Tibial nerve (tissue), 4 donors: ENCODE results near the gene ENTPD1. TPM values are rescaled to one million over a fixed set of nuclear protein-coding genes. Genes with fewer than 3 reads are reported as not detected.
A peak's percentile ranks its signal among the peaks of the same experiment; 100 is the strongest.

Experiments used
- DNase-seq, 2 donors: peaks; one replicate each; pipeline ENCODE4 v3.0.0-alpha.2; 2019; ENCODE audit warnings: low spot score in 2 of 2
- H3K27ac ChIP-seq, 4 donors: fragments of 200-600 bp; sonication (generic) in 3 of 4; one replicate each; pipeline ENCODE4 v1.5.1; 2017 to 2019; ENCODE audit warnings: mild to moderate bottlenecking in 1 of 4
- H3K27me3 ChIP-seq, 2 donors: fragments of 200-600 bp; sonication (generic) in 1 of 2; one replicate each; pipeline versions ENCODE4 v1.5.1 to v1.6.0; 2017 to 2019
- H3K36me3 ChIP-seq, 3 donors: fragments of 200-600 bp; sonication (generic); one replicate each; pipeline ENCODE4 v1.5.1; 2018 to 2019
- H3K4me1 ChIP-seq, 4 donors: fragments of 200-600 bp; sonication (generic) in 3 of 4; one replicate each; pipeline ENCODE4 v1.5.1; 2017 to 2019
- H3K4me3 ChIP-seq, 4 donors: fragments of 200-600 bp; sonication (generic) in 3 of 4; one replicate each; pipeline ENCODE4 v1.5.1; 2017 to 2019; ENCODE audit warnings: mild to moderate bottlenecking in 1 of 4, moderate library complexity in 1 of 4
- H3K9me3 ChIP-seq, 4 donors: fragments of 200-600 bp; sonication (generic) in 3 of 4; one replicate each; pipeline ENCODE4 v1.5.1; 2017 to 2019
- CTCF ChIP-seq, 5 experiments: fragments of 200-600 bp in 3 of 5; fragments of 450-650 bp in 2 of 5; sonication (generic) in 3 of 5; IDR thresholded peaks; one replicate each; pipeline ENCODE4 v1.5.1; 2016 to 2019; ENCODE audit warnings: antibody characterized with exemption in 5 of 5, mild to moderate bottlenecking in 3 of 5, moderate library complexity in 2 of 5
- EP300 ChIP-seq, 2 donors: sonication (generic); formaldehyde crosslinking; IDR thresholded peaks; one replicate each; pipeline ENCODE4 v1.6.1; 2017; ENCODE audit warnings: antibody characterized with exemption in 2 of 2, mild to moderate bottlenecking in 1 of 2
- POLR2A ChIP-seq, 2 donors: fragments of 450-650 bp; IDR thresholded peaks; one replicate each; pipeline ENCODE4 v1.6.1; 2017; ENCODE audit warnings: antibody characterized with exemption in 2 of 2, mild to moderate bottlenecking in 2 of 2, moderate library complexity in 2 of 2
- WGBS, 2 donors: methylation state at CpG; one replicate each; pipeline ENCODE4 v1.1.5; 2018; 5-methylcytosine and 5-hydroxymethylcytosine counted together
- total RNA-seq, 4 donors: library from RNA; depleted of rRNA; stranded (reverse); fragments of >200 nt; gene quantifications; one replicate each; pipeline ENCODE4 v1.1.0, GENCODE V29; 2016

ENTPD1 gene
- total RNA-seq, 4 donors from 2014 or later = 12.6 to 33.0 (median 26.1) TPM

DNA sequence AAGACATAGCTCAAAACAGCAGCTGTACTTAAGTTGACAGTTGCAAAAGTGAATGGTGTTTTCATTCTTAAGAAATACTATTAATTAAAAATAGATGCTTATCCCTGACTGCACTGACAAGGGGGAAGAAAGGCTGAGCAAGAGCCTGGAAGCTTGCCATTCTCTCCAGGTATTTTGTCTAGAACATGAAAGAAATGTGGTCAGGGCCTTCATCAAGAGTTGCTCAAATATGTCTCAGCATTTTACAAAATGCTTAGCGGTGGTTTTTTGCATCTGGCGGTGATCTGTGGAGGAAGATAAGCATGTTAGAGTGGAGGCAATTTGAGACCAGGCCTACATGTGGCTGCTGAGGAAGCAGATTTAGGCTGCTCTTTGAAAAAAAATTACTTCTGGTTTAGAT lies 105.4 kb downstream of the ENTPD1 start:
- Histone ChIP-seq H3K9me3 (no peaks in the 10 kb centered on the region), H3K27me3 (no peaks in the 10 kb centered on the region), H3K27ac (no peak overlapping the region), H3K36me3 (no peaks in the 10 kb centered on the region), H3K4me3 (no peak overlapping the region), H3K4me1 (peaks cover 0 to 8% (median 0%) of the 10 kb centered on the region in 4 donors)
- TF ChIP-seq CTCF (IDR thresholded peaks at IDR 0.05) (no peak), POLR2A (IDR thresholded peaks at IDR 0.05) (no peak), EP300 (IDR thresholded peaks at IDR 0.05) (no peak)
- DNase-seq = no peak
- 79 to 98% methylated on average over 2 of the region's 2 CpGs for WGBS, 2 donors

GRCh38 chr10:95864906-95865813 lies 109.2 kb downstream of the ENTPD1 start:
- H3K27ac ChIP-seq = no peak overlapping the region
- 33 to 38% methylated on average over 7 of the region's 7 CpGs for WGBS, 2 donors
- H3K36me3 ChIP-seq = peaks cover 0 to 8% (median 0%) of the 10 kb centered on the region in 3 donors
- peak in 1 of 2 donors; percentile 21 for DNase-seq
- TF ChIP-seq CTCF (IDR thresholded peaks at IDR 0.05) (peak; percentile 38 to 48 (median 45)), EP300 (IDR thresholded peaks at IDR 0.05) (no peak)
- H3K9me3 ChIP-seq = no peaks in the 10 kb centered on the region
- no peak overlapping the region for H3K4me3 ChIP-seq
- no peaks in the 10 kb centered on the region for H3K27me3 ChIP-seq
- peaks cover 0 to 8% (median 0%) of the 10 kb centered on the region in 4 donors for H3K4me1 ChIP-seq

- Histone ChIP-seq H3K4me1 (peaks cover 0 to 8% (median 0%) of the 10 kb centered on the region in 4 donors), H3K4me3 (no peak overlapping the region), H3K27me3 (no peaks in the 10 kb centered on the region), H3K36me3 (peaks cover 0 to 8% (median 0%) of the 10 kb centered on the region in 3 donors), H3K9me3 (no peaks in the 10 kb centered on the region), H3K27ac (no peak overlapping the region)
- TF ChIP-seq EP300 (IDR thresholded peaks at IDR 0.05) = no peak
- no peak for TF ChIP-seq POLR2A (IDR thresholded peaks at IDR 0.05)
- no peak for TF ChIP-seq CTCF (IDR thresholded peaks at IDR 0.05)
- DNase-seq = no peak
- 87 to 88% methylated on average over 6 of the region's 6 CpGs for WGBS, 2 donors
Observed at GRCh38 chr10:95865814-95866466, 110.0 kb downstream of the ENTPD1 start.

DNA sequence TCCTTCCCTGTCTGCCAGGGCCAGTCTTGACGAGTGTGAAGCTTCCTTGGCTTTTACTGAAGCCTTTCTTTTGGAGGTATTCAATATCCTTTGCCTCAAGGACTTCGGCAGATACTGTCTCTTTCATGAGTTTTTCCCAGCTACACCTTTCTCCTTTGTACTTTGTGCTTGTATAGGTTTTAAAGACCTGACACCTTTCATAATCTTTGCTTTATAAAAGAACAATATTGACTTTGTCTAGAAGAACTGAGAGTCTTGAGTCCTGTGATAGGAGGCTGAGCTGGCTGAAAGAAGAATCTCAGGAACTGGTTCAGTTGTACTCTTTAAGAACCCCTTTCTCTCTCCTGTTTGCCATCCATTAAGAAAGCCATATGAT lies 110.5 kb downstream of the ENTPD1 start:
- Histone ChIP-seq H3K27me3 (no peaks in the 10 kb centered on the region), H3K4me1 (peaks cover 0 to 8% (median 0%) of the 10 kb centered on the region in 4 donors), H3K27ac (no peak overlapping the region), H3K4me3 (no peak overlapping the region), H3K36me3 (peaks cover 0 to 8% (median 0%) of the 10 kb centered on the region in 3 donors), H3K9me3 (no peaks in the 10 kb centered on the region)
- no peak for TF ChIP-seq POLR2A (IDR thresholded peaks at IDR 0.05)
- TF ChIP-seq EP300 (IDR thresholded peaks at IDR 0.05) = no peak
- no peak for TF ChIP-seq CTCF (IDR thresholded peaks at IDR 0.05)
- no peak for DNase-seq
- WGBS, 2 donors = 81 to 86% methylated on average over 2 of the region's 2 CpGs

GRCh38 chr10:95867866-95868265 lies 111.9 kb downstream of the ENTPD1 start:
- TF ChIP-seq CTCF (IDR thresholded peaks at IDR 0.05) = no peak
- TF ChIP-seq POLR2A (IDR thresholded peaks at IDR 0.05) = no peak
- TF ChIP-seq EP300 (IDR thresholded peaks at IDR 0.05) = no peak
- WGBS, 2 donors = 90 to 96% methylated on average over 4 of the region's 4 CpGs
- peaks cover 0 to 8% (median 0%) of the 10 kb centered on the region in 4 donors for H3K4me1 ChIP-seq
- no peak overlapping the region for H3K27ac ChIP-seq
- DNase-seq = no peak
- no peaks in the 10 kb centered on the region for H3K9me3 ChIP-seq
- peaks cover 0 to 20% (median 0%) of the 10 kb centered on the region in 3 donors for H3K36me3 ChIP-seq
- no peak overlapping the region for H3K4me3 ChIP-seq
- no peaks in the 10 kb centered on the region for H3K27me3 ChIP-seq
